ENCODE data around the gene ABCA1. TPM values are rescaled to one million over a fixed set of nuclear protein-coding genes. Genes with fewer than 3 reads are reported as not detected.

Gene ABCA1
- polyA plus RNA-seq, 3 donors from 2014 or later: 0.09 to 0.10 TPM; not detected in 1

GRCh38 chr9:104844710-104845109 lies 83.2 kb downstream of the ABCA1 start:
- Mint-ChIP-seq H3K4me1 (no peaks in the 10 kb centered on the region), H3K27me3 (ENCODE audit: low read depth in 3 of 3) (peaks cover 2 to 6% (median 2%) of the 10 kb centered on the region in 3 donors), H3K27ac (no peak overlapping the region), H3K36me3 (no peaks in the 10 kb centered on the region), H3K4me3 (no peak overlapping the region), H3K9me3 (no peaks in the 10 kb centered on the region)
- DNase-seq: no peak

- Mint-ChIP-seq H3K4me3 (no peak overlapping the region), H3K9me3 (no peaks in the 10 kb centered on the region), H3K4me1 (no peaks in the 10 kb centered on the region), H3K27ac (no peak overlapping the region), H3K27me3 (ENCODE audit: low read depth in 3 of 3) (peaks cover 2 to 6% (median 2%) of the 10 kb centered on the region in 3 donors), H3K36me3 (no peaks in the 10 kb centered on the region)
- no peak for DNase-seq
Measured at GRCh38 chr9:104843644-104844240, 84.2 kb downstream of the ABCA1 start.

GRCh38 chr9:104842698-104843097 lies 85.3 kb downstream of the ABCA1 start:
- H3K27ac Mint-ChIP-seq: no peak overlapping the region
- no peak overlapping the region for H3K4me3 Mint-ChIP-seq
- H3K9me3 Mint-ChIP-seq: no peaks in the 10 kb centered on the region

GRCh38 chr9:104841601-104842141 lies 86.3 kb downstream of the ABCA1 start:
- no peak for DNase-seq

More at GRCh38 chr9:104842698-104843097, 85.3 kb downstream of the ABCA1 start:
- no peaks in the 10 kb centered on the region for H3K4me1 Mint-ChIP-seq
- no peak for DNase-seq
- no peaks in the 10 kb centered on the region for H3K36me3 Mint-ChIP-seq
- H3K27me3 Mint-ChIP-seq (ENCODE audit: low read depth in 3 of 3): peaks cover 2 to 6% (median 2%) of the 10 kb centered on the region in 3 donors

GRCh38 chr9:104838958-104839357 lies 89.0 kb downstream of the ABCA1 start:
- no peaks in the 10 kb centered on the region for H3K4me1 Mint-ChIP-seq
- H3K27me3 Mint-ChIP-seq (ENCODE audit: low read depth in 3 of 3): peaks cover 2 to 6% (median 4%) of the 10 kb centered on the region in 3 donors
- H3K27ac Mint-ChIP-seq: no peak overlapping the region
- no peak overlapping the region for H3K4me3 Mint-ChIP-seq
- no peaks in the 10 kb centered on the region for H3K9me3 Mint-ChIP-seq
- H3K36me3 Mint-ChIP-seq: peaks cover 0 to 3% (median 0%) of the 10 kb centered on the region in 3 donors
- no peak for DNase-seq

More at GRCh38 chr9:104841601-104842141, 86.3 kb downstream of the ABCA1 start:
- Mint-ChIP-seq H3K27ac (no peak overlapping the region), H3K27me3 (ENCODE audit: low read depth in 3 of 3) (peaks cover 2 to 6% (median 2%) of the 10 kb centered on the region in 3 donors), H3K4me1 (no peaks in the 10 kb centered on the region), H3K4me3 (no peak overlapping the region), H3K36me3 (no peaks in the 10 kb centered on the region), H3K9me3 (no peaks in the 10 kb centered on the region)

GRCh38 chr9:104836767-104837166 lies 91.2 kb downstream of the ABCA1 start:
- no peak for DNase-seq
- Mint-ChIP-seq H3K36me3 (peaks cover 0 to 3% (median 0%) of the 10 kb centered on the region in 3 donors), H3K27ac (no peak overlapping the region), H3K4me1 (no peaks in the 10 kb centered on the region), H3K9me3 (no peaks in the 10 kb centered on the region), H3K4me3 (no peak overlapping the region), H3K27me3 (ENCODE audit: low read depth in 3 of 3) (peaks cover 2% of the 10 kb centered on the region in 3 donors)

GRCh38 chr9:104836235-104836634 lies 91.7 kb downstream of the ABCA1 start:
- Mint-ChIP-seq H3K36me3 (peaks cover 0 to 3% (median 0%) of the 10 kb centered on the region in 3 donors), H3K27me3 (ENCODE audit: low read depth in 3 of 3) (peaks cover 2% of the 10 kb centered on the region in 3 donors), H3K4me3 (no peak overlapping the region), H3K27ac (no peak overlapping the region), H3K9me3 (no peaks in the 10 kb centered on the region), H3K4me1 (no peaks in the 10 kb centered on the region)
- DNase-seq: no peak

- H3K36me3 Mint-ChIP-seq: peaks cover 0 to 3% (median 0%) of the 10 kb centered on the region in 3 donors
- no peak overlapping the region for H3K4me3 Mint-ChIP-seq
- H3K4me1 Mint-ChIP-seq: no peaks in the 10 kb centered on the region
- H3K9me3 Mint-ChIP-seq: no peaks in the 10 kb centered on the region
- no peak for DNase-seq
- peaks cover 0 to 2% (median 0%) of the 10 kb centered on the region in 3 donors for H3K27me3 Mint-ChIP-seq (ENCODE audit: low read depth in 3 of 3)
- no peak overlapping the region for H3K27ac Mint-ChIP-seq
Measured at GRCh38 chr9:104835161-104835560, 92.8 kb downstream of the ABCA1 start.

GRCh38 chr9:104833696-104834095 lies 94.3 kb downstream of the ABCA1 start:
- peaks cover 0 to 3% (median 0%) of the 10 kb centered on the region in 3 donors for H3K36me3 Mint-ChIP-seq
- H3K9me3 Mint-ChIP-seq: no peaks in the 10 kb centered on the region

GRCh38 chr9:104831681-104832080 lies 96.3 kb downstream of the ABCA1 start:
- DNase-seq: no peak
- Mint-ChIP-seq H3K36me3 (peaks cover 0 to 3% (median 0%) of the 10 kb centered on the region in 3 donors), H3K4me1 (no peaks in the 10 kb centered on the region), H3K27ac (no peak overlapping the region), H3K27me3 (ENCODE audit: low read depth in 3 of 3) (peaks cover 0 to 2% (median 2%) of the 10 kb centered on the region in 3 donors), H3K9me3 (no peaks in the 10 kb centered on the region), H3K4me3 (no peak overlapping the region)

More at GRCh38 chr9:104833696-104834095, 94.3 kb downstream of the ABCA1 start:
- no peak for DNase-seq
- Mint-ChIP-seq H3K4me1 (no peaks in the 10 kb centered on the region), H3K4me3 (no peak overlapping the region), H3K27ac (no peak overlapping the region), H3K27me3 (ENCODE audit: low read depth in 3 of 3) (peaks cover 0 to 2% (median 0%) of the 10 kb centered on the region in 3 donors)

- no peaks in the 10 kb centered on the region for H3K9me3 Mint-ChIP-seq
- H3K27ac Mint-ChIP-seq: no peak overlapping the region
- no peak overlapping the region for H3K4me3 Mint-ChIP-seq
- peaks cover 0 to 5% (median 2%) of the 10 kb centered on the region in 3 donors for H3K27me3 Mint-ChIP-seq (ENCODE audit: low read depth in 3 of 3)
- H3K4me1 Mint-ChIP-seq: no peaks in the 10 kb centered on the region
- DNase-seq: no peak
- H3K36me3 Mint-ChIP-seq: no peaks in the 10 kb centered on the region
Measured at GRCh38 chr9:104826911-104827310, 101.0 kb downstream of the ABCA1 start.

GRCh38 chr9:104826079-104826775 lies 101.7 kb downstream of the ABCA1 start:
- Mint-ChIP-seq H3K4me3 (no peak overlapping the region), H3K27ac (peak overlapping the region in 1 of 6 donors; percentile 25), H3K27me3 (ENCODE audit: low read depth in 3 of 3) (peaks cover 0 to 5% (median 2%) of the 10 kb centered on the region in 3 donors), H3K9me3 (no peaks in the 10 kb centered on the region), H3K36me3 (no peaks in the 10 kb centered on the region), H3K4me1 (no peaks in the 10 kb centered on the region)
- no peak for DNase-seq

GRCh38 chr9:104820336-104820735 lies 107.6 kb downstream of the ABCA1 start:
- Mint-ChIP-seq H3K27me3 (ENCODE audit: low read depth in 3 of 3) (peaks cover 0 to 12% (median 0%) of the 10 kb centered on the region in 3 donors), H3K27ac (no peak overlapping the region), H3K36me3 (no peaks in the 10 kb centered on the region), H3K4me1 (no peaks in the 10 kb centered on the region), H3K4me3 (no peak overlapping the region), H3K9me3 (no peaks in the 10 kb centered on the region)
- no peak for DNase-seq

- DNase-seq: no peak
- no peak overlapping the region for H3K4me3 Mint-ChIP-seq
- no peaks in the 10 kb centered on the region for H3K36me3 Mint-ChIP-seq
- no peak overlapping the region for H3K27ac Mint-ChIP-seq
- peaks cover 0 to 10% (median 2%) of the 10 kb centered on the region in 3 donors for H3K27me3 Mint-ChIP-seq (ENCODE audit: low read depth in 3 of 3)
- H3K4me1 Mint-ChIP-seq: no peaks in the 10 kb centered on the region
- H3K9me3 Mint-ChIP-seq: no peaks in the 10 kb centered on the region
Measured at GRCh38 chr9:104819033-104819432, 108.9 kb downstream of the ABCA1 start.

All from immature natural killer cell (primary cell).